SU-DHL-6 (cell line): ENCODE measurements around the gene CFAP300.

ENCODE experiments used
- H2AFZ ChIP-seq: fragments of 200-600 bp; sonication (generic); 2 replicates; pipeline ENCODE4 v1.6.1; 2014; ENCODE audit warnings: low read depth, mild to moderate bottlenecking, moderate library complexity, mixed read lengths, antibody characterized with exemption, low read length; ENCODE audit not compliant: severe bottlenecking
- H3F3A ChIP-seq: fragments of 200-600 bp; shearing (Covaris generic); 2 replicates; pipeline ENCODE4 v1.6.0; 2016; ENCODE audit warnings: antibody characterized with exemption, mild to moderate bottlenecking; ENCODE audit not compliant: insufficient read depth
- H3K27ac ChIP-seq: fragments of 200-600 bp; sonication (generic); 2 replicates; pipeline ENCODE4 v1.5.1; 2016; ENCODE audit warnings: low read depth, mild to moderate bottlenecking, low read length, moderate library complexity, mixed read lengths
- H3K27me3 ChIP-seq: fragments of 200-600 bp; sonication (generic), shearing (Covaris generic); 2 replicates; pipeline ENCODE4 v1.6.0; 2014; ENCODE audit warnings: mild to moderate bottlenecking, low read length
- H3K36me3 ChIP-seq: fragments of 200-600 bp; sonication (generic); 2 replicates; pipeline ENCODE4 v1.6.1; 2014; ENCODE audit warnings: mild to moderate bottlenecking, low read length, mixed read lengths
- H3K4me2 ChIP-seq: fragments of 300-600, 200-600 bp; shearing (Covaris generic), sonication (generic); 2 replicates; pipeline ENCODE4 v1.6.0; 2014; ENCODE audit warnings: low read length, low read depth, mild to moderate bottlenecking; ENCODE audit not compliant: poor library complexity, severe bottlenecking
- H3K4me3 ChIP-seq: fragments of 200-600 bp; sonication (generic); 2 replicates; pipeline ENCODE4 v1.5.1; 2014; ENCODE audit warnings: antibody characterized with exemption, low read length, mild to moderate bottlenecking, mixed read lengths; ENCODE audit not compliant: insufficient read depth, poor library complexity, severe bottlenecking
- H3K79me2 ChIP-seq: fragments of 200-600 bp; sonication (generic); 2 replicates; pipeline ENCODE4 v1.6.1; 2014; ENCODE audit warnings: mild to moderate bottlenecking, low read length, moderate library complexity; ENCODE audit not compliant: insufficient read depth
- H3K9ac ChIP-seq: fragments of 200-600 bp; sonication (generic); 2 replicates; pipeline ENCODE4 v1.7.0; 2014; ENCODE audit warnings: mild to moderate bottlenecking, low read length
- H3K9me2 ChIP-seq: fragments of 200-600 bp; sonication (generic); replicated peaks from 2 replicates; pipeline ENCODE4 v1.6.1; 2014; ENCODE audit warnings: low read length; ENCODE audit not compliant: insufficient read depth
- H3K9me3 ChIP-seq: fragments of 200-600 bp; sonication (generic); 2 replicates; pipeline ENCODE4 v1.6.1; 2014; ENCODE audit warnings: low read length, mixed read lengths; ENCODE audit not compliant: insufficient read depth
- H4K20me1 ChIP-seq: fragments of 200-600 bp; sonication (generic); 2 replicates; pipeline ENCODE4 v1.6.1; 2014; ENCODE audit warnings: low read depth, mild to moderate bottlenecking, antibody characterized with exemption, low read length, moderate library complexity, mixed read lengths
- CTCF ChIP-seq: fragments of 200-600 bp; sonication (generic); IDR thresholded peaks from one replicate; pipeline ENCODE4 v1.5.1; 2017; ENCODE audit warnings: antibody characterized with exemption, mild to moderate bottlenecking, low read length, moderate library complexity; ENCODE audit not compliant: insufficient read depth, poor library complexity, severe bottlenecking
- EZH2phosphoT487 ChIP-seq: fragments of 200-600 bp; sonication (generic), shearing (Covaris generic); conservative IDR thresholded peaks from 2 replicates; pipeline ENCODE4 v1.6.1; 2018; ENCODE audit warnings: mild to moderate bottlenecking, antibody characterized with exemption, low read length, moderate library complexity, mixed read lengths

The CFAP300 gene

GRCh38 chr11:102046841-102047240 is 396 bp upstream of the CFAP300 start:
- H3K4me2 ChIP-seq = no peak overlapping the region

GRCh38 chr11:102050927-102051575 is 3.8 kb downstream of the CFAP300 start:
- no peak for TF ChIP-seq EZH2phosphoT487
- no peak for TF ChIP-seq CTCF

More at GRCh38 chr11:102046841-102047240, 396 bp upstream of the CFAP300 start:
- Histone ChIP-seq H3K27me3 (no peaks in the 10 kb centered on the region), H3K79me2 (no peaks in the 10 kb centered on the region), H3K36me3 (no peaks in the 10 kb centered on the region), H3K9me3 (no peaks in the 10 kb centered on the region), H3K9me2 (no peaks in the 10 kb centered on the region), H4K20me1 (no peaks in the 10 kb centered on the region), H2AFZ (no peak overlapping the region), H3K9ac (no peak overlapping the region), H3K27ac (no peak overlapping the region), H3F3A (no peaks in the 10 kb centered on the region), H3K4me3 (no peak overlapping the region)
- TF ChIP-seq EZH2phosphoT487 (no peak), CTCF (no peak)

GRCh38 chr11:102061276-102061675 is 14.0 kb downstream of the CFAP300 start:
- H3K36me3 ChIP-seq = no peaks in the 10 kb centered on the region
- no peak overlapping the region for H3K4me3 ChIP-seq
- no peaks in the 10 kb centered on the region for H3K9me3 ChIP-seq
- no peak overlapping the region for H3K4me2 ChIP-seq
- no peak overlapping the region for H3K9ac ChIP-seq
- no peaks in the 10 kb centered on the region for H3F3A ChIP-seq
- H3K9me2 ChIP-seq = no peaks in the 10 kb centered on the region
- H2AFZ ChIP-seq = no peak overlapping the region
- H4K20me1 ChIP-seq = no peaks in the 10 kb centered on the region
- TF ChIP-seq CTCF (no peak), EZH2phosphoT487 (no peak)
- no peaks in the 10 kb centered on the region for H3K27me3 ChIP-seq
- no peaks in the 10 kb centered on the region for H3K79me2 ChIP-seq
- no peak overlapping the region for H3K27ac ChIP-seq

More at GRCh38 chr11:102050927-102051575, 3.8 kb downstream of the CFAP300 start:
- no peaks in the 10 kb centered on the region for H3F3A ChIP-seq
- H3K9me2 ChIP-seq = no peaks in the 10 kb centered on the region
- no peaks in the 10 kb centered on the region for H3K79me2 ChIP-seq
- H3K9me3 ChIP-seq = no peaks in the 10 kb centered on the region
- H3K27me3 ChIP-seq = no peaks in the 10 kb centered on the region
- no peak overlapping the region for H3K4me3 ChIP-seq
- H2AFZ ChIP-seq = no peak overlapping the region
- H3K27ac ChIP-seq = no peak overlapping the region
- H3K36me3 ChIP-seq = no peaks in the 10 kb centered on the region
- no peaks in the 10 kb centered on the region for H4K20me1 ChIP-seq
- H3K9ac ChIP-seq = no peak overlapping the region
- no peak overlapping the region for H3K4me2 ChIP-seq
